H9 (cell line): ENCODE results near the gene PIEZO2. TPM values are rescaled to one million over a fixed set of nuclear protein-coding genes. Genes with fewer than 3 reads are reported as not detected.

Source experiments
- DNase-seq: peaks from one replicate; pipeline ENCODE4 v3.0.0-alpha.2; 2017
- H2AFZ ChIP-seq: one replicate; pipeline ENCODE4 v1.6.1; 2013; ENCODE audit warnings: mild to moderate bottlenecking, low read length, control low read depth, moderate library complexity
- H2AK5ac ChIP-seq: 2 replicates; pipeline ENCODE4 v1.6.1; 2013; ENCODE audit warnings: low read length, control low read depth, mixed read lengths; ENCODE audit not compliant: insufficient read length
- H2BK120ac ChIP-seq: one replicate; pipeline ENCODE4 v1.6.1; 2013; ENCODE audit warnings: low read depth, mild to moderate bottlenecking, low read length, control low read depth, inconsistent platforms; ENCODE audit not compliant: poor library complexity, severe bottlenecking
- H2BK12ac ChIP-seq: 2 replicates; pipeline ENCODE4 v1.6.1; 2013; ENCODE audit warnings: low read length, control low read depth, mixed read lengths, low read depth; ENCODE audit not compliant: insufficient read length
- H2BK15ac ChIP-seq: 2 replicates; pipeline ENCODE4 v1.6.1; 2013; ENCODE audit warnings: low read depth, low read length, control low read depth
- H2BK20ac ChIP-seq: one replicate; pipeline ENCODE4 v1.6.1; 2013; ENCODE audit warnings: low read depth, mild to moderate bottlenecking, low read length, control low read depth, inconsistent platforms; ENCODE audit not compliant: poor library complexity, severe bottlenecking
- H2BK5ac ChIP-seq: 2 replicates; pipeline ENCODE4 v1.6.1; 2013; ENCODE audit warnings: low read length, control low read depth, mixed read lengths; ENCODE audit not compliant: insufficient read length
- H3K14ac ChIP-seq: 2 replicates; pipeline ENCODE4 v1.6.1; 2013; ENCODE audit warnings: low read length, control low read depth; ENCODE audit not compliant: insufficient read depth
- H3K18ac ChIP-seq: 2 replicates; pipeline ENCODE4 v1.6.1; 2013; ENCODE audit warnings: low read depth, mild to moderate bottlenecking, mixed read lengths, low read length, control low read depth; ENCODE audit not compliant: insufficient read length
- H3K23ac ChIP-seq: 2 replicates; pipeline ENCODE4 v1.6.1; 2013; ENCODE audit warnings: low read length, control low read depth, mixed read lengths, low read depth; ENCODE audit not compliant: insufficient read length
- H3K23me2 ChIP-seq: 2 replicates; pipeline ENCODE4 v1.6.1; 2013; ENCODE audit warnings: low read depth, mild to moderate bottlenecking, mixed read lengths, low read length, control low read depth; ENCODE audit not compliant: insufficient read length, poor library complexity, severe bottlenecking
- H3K27ac ChIP-seq: 2 replicates; pipeline ENCODE4 v1.5.1; 2013; ENCODE audit warnings: low read length, control low read depth, mixed read lengths, low read depth; ENCODE audit not compliant: insufficient read length
- H3K27me3 ChIP-seq: 2 replicates; pipeline ENCODE4 v1.6.1; 2013; ENCODE audit warnings: low read length, control low read depth, inconsistent platforms; ENCODE audit not compliant: insufficient read depth
- H3K4ac ChIP-seq: 2 replicates; pipeline ENCODE4 v1.6.1; 2013; ENCODE audit warnings: low read depth, mild to moderate bottlenecking, control low read depth, inconsistent platforms, low read length, moderate library complexity
- H3K4me1 ChIP-seq: 2 replicates; pipeline ENCODE4 v1.6.1; 2013; ENCODE audit warnings: low read length, control low read depth, inconsistent platforms; ENCODE audit not compliant: insufficient read depth
- H3K4me2 ChIP-seq: 2 replicates; pipeline ENCODE4 v1.6.1; 2013; ENCODE audit warnings: low read length, control low read depth, mixed read lengths; ENCODE audit not compliant: insufficient read length, insufficient read depth
- H3K56ac ChIP-seq: 2 replicates; pipeline ENCODE4 v1.6.1; 2013; ENCODE audit warnings: low read depth, mild to moderate bottlenecking, mixed read lengths, low read length, control low read depth; ENCODE audit not compliant: insufficient read length
- H3K79me1 ChIP-seq: 2 replicates; pipeline ENCODE4 v1.6.1; 2013; ENCODE audit warnings: low read depth, mild to moderate bottlenecking, moderate library complexity, low read length, control low read depth, inconsistent platforms; ENCODE audit not compliant: insufficient read depth, poor library complexity, severe bottlenecking
- H3K79me2 ChIP-seq: 2 replicates; pipeline ENCODE4 v1.6.1; 2013; ENCODE audit warnings: low read length, control low read depth, inconsistent platforms; ENCODE audit not compliant: insufficient read depth
- H3K9ac ChIP-seq: 2 replicates; pipeline ENCODE4 v1.6.1; 2013; ENCODE audit warnings: low read length, control low read depth, mixed read lengths; ENCODE audit not compliant: insufficient read length; ENCODE audit errors: extremely low read depth
- H3K9me3 ChIP-seq: one replicate; pipeline ENCODE4 v1.6.1; 2013; ENCODE audit warnings: low read depth, low read length, inconsistent platforms; ENCODE audit not compliant: control insufficient read depth
- H3T11ph ChIP-seq: one replicate; pipeline ENCODE4 v1.6.1; 2013; ENCODE audit warnings: mild to moderate bottlenecking, low read length, control low read depth, inconsistent platforms
- H4K20me1 ChIP-seq: one replicate; pipeline ENCODE4 v1.6.1; 2013; ENCODE audit not compliant: control insufficient read depth, insufficient read length, insufficient read depth
- H4K5ac ChIP-seq: 2 replicates; pipeline ENCODE4 v1.6.1; 2013; ENCODE audit warnings: low read depth, mild to moderate bottlenecking, mixed read lengths, low read length, control low read depth; ENCODE audit not compliant: insufficient read length
- H4K8ac ChIP-seq: replicated peaks from 2 replicates; pipeline ENCODE4 v1.6.1; 2013; ENCODE audit warnings: low read length, control low read depth, mixed read lengths, low read depth; ENCODE audit not compliant: insufficient read length
- H4K91ac ChIP-seq: 2 replicates; pipeline ENCODE4 v1.6.1; 2013; ENCODE audit warnings: low read depth, mild to moderate bottlenecking, moderate library complexity, mixed read lengths, low read length, control low read depth; ENCODE audit not compliant: insufficient read length
- H3K27ac Mint-ChIP-seq, 3 experiments: 2 replicates in 2 of 3; 3 replicates in 1 of 3; pipeline ENCODE4 v1.8.0; 2020 to 2021; ENCODE audit warnings: mixed read lengths in 3 of 3, mild to moderate bottlenecking in 1 of 3, moderate library complexity in 1 of 3
- H3K27me3 Mint-ChIP-seq: 2 replicates; pipeline ENCODE4 v1.8.0; 2021; ENCODE audit warnings: low read depth, mild to moderate bottlenecking, moderate library complexity, mixed read lengths
- H3K36me3 Mint-ChIP-seq, 3 experiments: 2 replicates in 2 of 3; 3 replicates in 1 of 3; pipeline ENCODE4 v1.8.0; 2020 to 2021; ENCODE audit warnings: low read depth in 3 of 3, mixed read lengths in 3 of 3; ENCODE audit not compliant: insufficient read depth in 1 of 3
- H3K4me1 Mint-ChIP-seq, 2 experiments: 2 replicates each; pipeline ENCODE4 v1.8.0; 2020; ENCODE audit warnings: mixed read lengths in 2 of 2
- H3K4me3 Mint-ChIP-seq, 2 experiments: 2 replicates in 1 of 2; 3 replicates in 1 of 2; pipeline ENCODE4 v1.8.0; 2020 to 2021; ENCODE audit warnings: mild to moderate bottlenecking in 2 of 2, mixed read lengths in 2 of 2, moderate library complexity in 1 of 2
- H3K9me3 Mint-ChIP-seq, 2 experiments: 2 replicates in 1 of 2; 3 replicates in 1 of 2; pipeline ENCODE4 v1.8.0; 2020; ENCODE audit warnings: mild to moderate bottlenecking in 2 of 2, mixed read lengths in 2 of 2, moderate library complexity in 1 of 2
- WGBS: extraction: QIAGEN DNeasy Blood & Tissue Kit; methylation state at CpG from one replicate; pipeline ENCODE4 v1.1.7; 2013; ENCODE audit warnings: missing lambda C conversion rate, low lambda C conversion rate, mixed read lengths; ENCODE audit not compliant: insufficient read length; ENCODE audit errors: extremely low coverage; 5-methylcytosine and 5-hydroxymethylcytosine counted together
- total RNA-seq: library from RNA; stranded (reverse); gene quantifications from 2 replicates; pipeline ENCODE4 v1.2.1, GENCODE V29; 2021
- TF ChIP-seq, protein P1 (sequence below): fragments of 200-600 bp; sonication (generic); conservative IDR thresholded peaks from 3 replicates; pipeline ENCODE4 v1.8.0; 2021; ENCODE audit warnings: antibody characterized with exemption, mild to moderate bottlenecking

Gene PIEZO2
- total RNA-seq, 1 experiment from 2014 or later = 3.9 TPM

- Histone ChIP-seq H4K5ac (no peak overlapping the region), H2BK15ac (no peak overlapping the region), H3K4me2 (no peak overlapping the region), H3K79me1 (no peaks in the 10 kb centered on the region), H3K79me2 (no peaks in the 10 kb centered on the region), H3K56ac (no peak overlapping the region), H3K4me1 (no peaks in the 10 kb centered on the region), H3K9me3 (no peaks in the 10 kb centered on the region), H4K20me1 (no peaks in the 10 kb centered on the region), H3K14ac (no peak overlapping the region), H3K18ac (no peak overlapping the region), H3K9ac (no peak overlapping the region), H3T11ph (no peak overlapping the region), H3K27me3 (no peaks in the 10 kb centered on the region), H2BK12ac (no peak overlapping the region), H2BK120ac (no peak overlapping the region), H4K91ac (no peak overlapping the region), H2AFZ (no peak overlapping the region), H2AK5ac (no peak overlapping the region), H3K23me2 (no peaks in the 10 kb centered on the region), H3K4ac (no peak overlapping the region), H2BK20ac (no peak overlapping the region), H2BK5ac (no peak overlapping the region), H3K27ac (no peak overlapping the region), H3K23ac (no peak overlapping the region), H4K8ac (no peak overlapping the region)
- TF ChIP-seq, protein P1, sequence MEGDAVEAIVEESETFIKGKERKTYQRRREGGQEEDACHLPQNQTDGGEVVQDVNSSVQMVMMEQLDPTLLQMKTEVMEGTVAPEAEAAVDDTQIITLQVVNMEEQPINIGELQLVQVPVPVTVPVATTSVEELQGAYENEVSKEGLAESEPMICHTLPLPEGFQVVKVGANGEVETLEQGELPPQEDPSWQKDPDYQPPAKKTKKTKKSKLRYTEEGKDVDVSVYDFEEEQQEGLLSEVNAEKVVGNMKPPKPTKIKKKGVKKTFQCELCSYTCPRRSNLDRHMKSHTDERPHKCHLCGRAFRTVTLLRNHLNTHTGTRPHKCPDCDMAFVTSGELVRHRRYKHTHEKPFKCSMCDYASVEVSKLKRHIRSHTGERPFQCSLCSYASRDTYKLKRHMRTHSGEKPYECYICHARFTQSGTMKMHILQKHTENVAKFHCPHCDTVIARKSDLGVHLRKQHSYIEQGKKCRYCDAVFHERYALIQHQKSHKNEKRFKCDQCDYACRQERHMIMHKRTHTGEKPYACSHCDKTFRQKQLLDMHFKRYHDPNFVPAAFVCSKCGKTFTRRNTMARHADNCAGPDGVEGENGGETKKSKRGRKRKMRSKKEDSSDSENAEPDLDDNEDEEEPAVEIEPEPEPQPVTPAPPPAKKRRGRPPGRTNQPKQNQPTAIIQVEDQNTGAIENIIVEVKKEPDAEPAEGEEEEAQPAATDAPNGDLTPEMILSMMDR = no peak
- WGBS = no CpG with 5 or more reads among the region's 3 CpGs
- H3K36me3 Mint-ChIP-seq = peaks cover 0 to 11% (median 5%) of the 10 kb centered on the region in 3 experiments; a peak in 3 of 7 replicates
- H3K27ac Mint-ChIP-seq = no peak overlapping the region
- H3K4me3 Mint-ChIP-seq = no peak overlapping the region
- no peaks in the 10 kb centered on the region; the same call in 1 of the 2 replicates for H3K27me3 Mint-ChIP-seq
- H3K4me1 Mint-ChIP-seq = no peaks in the 10 kb centered on the region
- DNase-seq = no peak
- H3K9me3 Mint-ChIP-seq = peaks cover 0 to 5% of the 10 kb centered on the region in 2 experiments; a peak in 3 of 5 replicates
Observed at GRCh38 chr18:10679557-10680270, 469.7 kb downstream of the PIEZO2 start.
